Fibroblast of pulmonary artery (primary cell): ENCODE measurements around the gene TSPOAP1.

Experiments used
- DNase-seq: peaks from one replicate; pipeline ENCODE4 v3.0.0-alpha.2; 2010; ENCODE audit warnings: low read depth
- H3K4me3 ChIP-seq: replicated peaks from 2 replicates; pipeline ENCODE4 v1.5.1; 2011; ENCODE audit warnings: low read depth, mild to moderate bottlenecking, control low read depth, low read length, moderate library complexity
- CTCF ChIP-seq: IDR thresholded peaks from 2 replicates; pipeline ENCODE4 v1.5.1; 2011; ENCODE audit warnings: mild to moderate bottlenecking, control low read depth, low read length, inconsistent platforms; ENCODE audit errors: missing control alignments

TSPOAP1 gene

GRCh38 chr17:58335061-58335731 lies 6.6 kb upstream of the TSPOAP1 start:
- TF ChIP-seq CTCF, result no peak
- DNase-seq, result no peak
- H3K4me3 ChIP-seq, result no peak overlapping the region

GRCh38 chr17:58334661-58335060 lies 6.1 kb upstream of the TSPOAP1 start:
- no peak overlapping the region for H3K4me3 ChIP-seq
- TF ChIP-seq CTCF, result no peak
- DNase-seq, result no peak

GRCh38 chr17:58334256-58334655 lies 5.7 kb upstream of the TSPOAP1 start:
- no peak for TF ChIP-seq CTCF
- no peak for DNase-seq
- H3K4me3 ChIP-seq, result no peak overlapping the region

- no peak for TF ChIP-seq CTCF
- DNase-seq, result no peak
- H3K4me3 ChIP-seq, result no peak overlapping the region
These were observed 5.2 kb upstream of the TSPOAP1 start for GRCh38 chr17:58333736-58334207.

- H3K4me3 ChIP-seq, result no peak overlapping the region
- TF ChIP-seq CTCF, result no peak
- no peak for DNase-seq
These were observed 4.5 kb upstream of the TSPOAP1 start for GRCh38 chr17:58332778-58333735.

- no peak for TF ChIP-seq CTCF
- H3K4me3 ChIP-seq, result no peak overlapping the region
- DNase-seq, result no peak
These were observed 3.5 kb upstream of the TSPOAP1 start for GRCh38 chr17:58331815-58332777.
